Heart right ventricle (tissue), 16 donors: ENCODE measurements around the gene FOXJ1. TPM values are rescaled to one million over a fixed set of nuclear protein-coding genes. Genes with fewer than 3 reads are reported as not detected.

ENCODE experiments used
- ATAC-seq, 8 donors: fragments of 200-7000 bp; cut with Tn5 transposase; one replicate each; pipeline ENCODE4 v1.9.1; 2020; ENCODE audit warnings: mild to moderate bottlenecking in 8 of 8, moderate library complexity in 8 of 8, moderate number of reproducible peaks in 1 of 8
- DNase-seq, 2 donors: peaks; one replicate each; pipeline ENCODE4 v3.0.0-alpha.2; 2020
- H3K27ac ChIP-seq, 10 donors: fragments of 200-600 bp; sonication (generic) in 2 of 10; one replicate each; pipeline versions ENCODE4 v1.5.0 to v1.8.0; 2020 to 2022; ENCODE audit warnings: mild to moderate bottlenecking in 3 of 10
- H3K27me3 ChIP-seq, 7 donors: fragments of 200-600 bp; one replicate each; pipeline ENCODE4 v1.8.0; 2021 to 2022; ENCODE audit warnings: mild to moderate bottlenecking in 2 of 7
- H3K36me3 ChIP-seq, 9 donors: fragments of 200-600 bp; sonication (generic) in 1 of 9; one replicate each; pipeline versions ENCODE4 v1.5.0 to v1.8.0; 2020 to 2022; ENCODE audit warnings: mild to moderate bottlenecking in 2 of 9
- H3K4me1 ChIP-seq, 9 donors: fragments of 200-600 bp; sonication (generic) in 1 of 9; one replicate each; pipeline versions ENCODE4 v1.5.0 to v1.8.0; 2020 to 2022; ENCODE audit warnings: mild to moderate bottlenecking in 4 of 9
- H3K4me3 ChIP-seq, 10 donors: fragments of 200-600 bp; sonication (generic) in 2 of 10; one replicate each; pipeline versions ENCODE4 v1.5.0 to v1.8.0; 2020 to 2022; ENCODE audit warnings: mild to moderate bottlenecking in 7 of 10, moderate library complexity in 2 of 10
- H3K9me3 ChIP-seq, 11 donors: fragments of 200-600 bp in 10 of 11; sonication (generic) in 2 of 11; one replicate each; pipeline versions ENCODE4 v1.5.0 to v1.8.0; 2013 to 2022; ENCODE audit warnings: mild to moderate bottlenecking in 2 of 11, control low read depth in 1 of 11, moderate library complexity in 1 of 11
- CTCF ChIP-seq, 9 donors: fragments of 200-600 bp; sonication (generic) in 2 of 9; IDR thresholded peaks; one replicate each; pipeline versions ENCODE4 v1.5.0 to v1.8.0; 2021 to 2022; ENCODE audit warnings: antibody characterized with exemption in 9 of 9, mild to moderate bottlenecking in 5 of 9, moderate library complexity in 1 of 9
- WGBS, 2 donors: extraction: QIAGEN DNeasy Blood & Tissue Kit; methylation state at CpG; one replicate each; pipeline ENCODE4 v1.1.7; 2013; ENCODE audit warnings: inconsistent platforms in 1 of 2; 5-methylcytosine and 5-hydroxymethylcytosine counted together
- intact Hi-C, 10 donors: fragments of 100-400 bp; cut with DNase I; formaldehyde crosslinking; loops; one replicate each; pipeline versions ENCODE4 v1.11.1 to v1.14.2; 2022
- polyA plus RNA-seq, 2 donors: library from polyadenylated mRNA; stranded (reverse); fragments of 200-250 nt; gene quantifications; one replicate each; pipeline ENCODE4 v1.2.3, GENCODE V29; 2013
- total RNA-seq, 10 donors: library from RNA; stranded (reverse); fragmentation: NEBNext Ultra II Directional in 3 of 10; extraction: Animal tissue kit (Norgen Biotek cat#: 25700) in 3 of 10; gene quantifications; one replicate each; pipeline versions ENCODE4 v1.2.1 to v1.2.4, GENCODE V29; 2021 to 2023
- donor health status: Arrhythmogenic right ventricular cardiomyopathy.
- donor health status: ischemic (EF 13 %, LVEDD 7.1; RV severe dilation, severe dysfunction).
- donor health status: healthy with polysubstance abuse.
- donor health status: DM: no; HTN: yes; CAD: no.
- donor health status: DM: no; HTN: no; CAD: no.
- donor health status: ischemic (EF 25% LVEDD 6.9; RV normal size, moderate dysfunction).
- donor health status: ischemic (EF 25% LVEDD 5.7; RV mildly dilated, moderate dysfunction).
- donor health status: healthy.
- donor health status: DM: yes; HTN: yes; CAD: no.
- donor health status: Ischemic cardiomyopathy.
- donor health status: ischemic (EF 35%, LVEDD 5.7; RV mildly dilated, moderate dysfunction).
- donor health status: nonischemic (EF 11% LVEDD 7.7; RV severe dilation, severe dysfunction).
- donor health status: DM: yes; HTN: yes; CAD: no.
- donor health status: PGD.
- donor health status: ischemic (EF 29% LVEDD 5.4; RV normal size, mild dysfunction).
- donor health status: nonischemic (EF 23%, LVEDD 6.1; RV moderate dilation, normal function).

The FOXJ1 gene
- total and polyA plus RNA-seq, 12 donors: 0.03 TPM; not detected in 11

GRCh38 chr17:76157759-76158158, 16.7 kb upstream of the FOXJ1 start:
- no peaks in the 10 kb centered on the region for H3K9me3 ChIP-seq
- H3K27ac ChIP-seq: no peak overlapping the region
- H3K36me3 ChIP-seq: peaks cover 0 to 7% (median 0%) of the 10 kb centered on the region in 9 donors
- ATAC-seq (no peak), DNase-seq (no peak)
- 89 to 93% methylated on average over 5 of the region's 5 CpGs for WGBS, 2 donors
- intact Hi-C loops: no loop called here
- no peak overlapping the region for H3K4me3 ChIP-seq
- TF ChIP-seq CTCF (IDR thresholded peaks at IDR 0.05): no peak
- no peaks in the 10 kb centered on the region for H3K27me3 ChIP-seq
- peaks cover 0 to 5% (median 0%) of the 10 kb centered on the region in 9 donors for H3K4me1 ChIP-seq

GRCh38 chr17:76156662-76156991, 15.6 kb upstream of the FOXJ1 start:
- ATAC-seq (no peak), DNase-seq (no peak)
- Histone ChIP-seq H3K4me1 (peaks cover 0 to 5% (median 0%) of the 10 kb centered on the region in 9 donors), H3K9me3 (no peaks in the 10 kb centered on the region), H3K27ac (no peak overlapping the region), H3K27me3 (no peaks in the 10 kb centered on the region), H3K36me3 (peaks cover 0 to 7% (median 0%) of the 10 kb centered on the region in 9 donors), H3K4me3 (no peak overlapping the region)
- 78% methylated on average over 8 of the region's 8 CpGs for WGBS, 2 donors
- intact Hi-C loops: no loop called here
- TF ChIP-seq CTCF (IDR thresholded peaks at IDR 0.05): no peak

- intact Hi-C loops: no loop called here
- ATAC-seq: peak in 1 of 8 donors; percentile 44
- Histone ChIP-seq H3K4me1 (peaks cover 0 to 5% (median 0%) of the 10 kb centered on the region in 9 donors), H3K4me3 (no peak overlapping the region), H3K36me3 (peaks cover 0 to 7% (median 0%) of the 10 kb centered on the region in 9 donors), H3K9me3 (no peaks in the 10 kb centered on the region), H3K27me3 (no peaks in the 10 kb centered on the region), H3K27ac (no peak overlapping the region)
- DNase-seq: no peak
- TF ChIP-seq CTCF (IDR thresholded peaks at IDR 0.05): no peak
- 73 to 79% methylated on average over 13 of the region's 13 CpGs for WGBS, 2 donors
Measured at GRCh38 chr17:76155988-76156661, 15.1 kb upstream of the FOXJ1 start.

- no peak for DNase-seq
Measured at GRCh38 chr17:76154936-76155845, 14.1 kb upstream of the FOXJ1 start.

More at GRCh38 chr17:76154936-76155845, 14.1 kb upstream of the FOXJ1 start:
- WGBS, 2 donors: 82 to 85% methylated on average over 10 of the region's 10 CpGs
- TF ChIP-seq CTCF (IDR thresholded peaks at IDR 0.05): no peak
- Histone ChIP-seq H3K27ac (no peak overlapping the region), H3K4me1 (peaks cover 0 to 5% (median 0%) of the 10 kb centered on the region in 9 donors), H3K27me3 (no peaks in the 10 kb centered on the region), H3K4me3 (no peak overlapping the region), H3K36me3 (peaks cover 0 to 7% (median 0%) of the 10 kb centered on the region in 9 donors), H3K9me3 (no peaks in the 10 kb centered on the region)
- intact Hi-C loops: no loop called here
- peak in 2 of 8 donors; percentile 51 for ATAC-seq
